Renal cortical epithelial cell (primary cell): ENCODE data around the gene CARD11. TPM values are rescaled to one million over a fixed set of nuclear protein-coding genes. Genes with fewer than 3 reads are reported as not detected.
A peak's percentile ranks its signal among the peaks of the same experiment; 100 is the strongest.

ENCODE experiments used
- DNase-seq: peaks from one replicate; pipeline ENCODE4 v3.0.0-alpha.2; 2011; ENCODE audit warnings: low read depth
- total RNA-seq: library from RNA; depleted of rRNA; stranded (reverse); fragments of >200 nt; gene quantifications from 2 replicates; pipeline ENCODE4 v1.2.3, GENCODE V29; 2014

CARD11 gene
- total RNA-seq, 1 donor from 2014 or later: 25.3 TPM

GRCh38 chr7:2982401-2982800 lies 61.3 kb downstream of the CARD11 start:
- no peak for DNase-seq

- DNase-seq: no peak
Measured at GRCh38 chr7:2981103-2981480, 62.6 kb downstream of the CARD11 start.

DNA sequence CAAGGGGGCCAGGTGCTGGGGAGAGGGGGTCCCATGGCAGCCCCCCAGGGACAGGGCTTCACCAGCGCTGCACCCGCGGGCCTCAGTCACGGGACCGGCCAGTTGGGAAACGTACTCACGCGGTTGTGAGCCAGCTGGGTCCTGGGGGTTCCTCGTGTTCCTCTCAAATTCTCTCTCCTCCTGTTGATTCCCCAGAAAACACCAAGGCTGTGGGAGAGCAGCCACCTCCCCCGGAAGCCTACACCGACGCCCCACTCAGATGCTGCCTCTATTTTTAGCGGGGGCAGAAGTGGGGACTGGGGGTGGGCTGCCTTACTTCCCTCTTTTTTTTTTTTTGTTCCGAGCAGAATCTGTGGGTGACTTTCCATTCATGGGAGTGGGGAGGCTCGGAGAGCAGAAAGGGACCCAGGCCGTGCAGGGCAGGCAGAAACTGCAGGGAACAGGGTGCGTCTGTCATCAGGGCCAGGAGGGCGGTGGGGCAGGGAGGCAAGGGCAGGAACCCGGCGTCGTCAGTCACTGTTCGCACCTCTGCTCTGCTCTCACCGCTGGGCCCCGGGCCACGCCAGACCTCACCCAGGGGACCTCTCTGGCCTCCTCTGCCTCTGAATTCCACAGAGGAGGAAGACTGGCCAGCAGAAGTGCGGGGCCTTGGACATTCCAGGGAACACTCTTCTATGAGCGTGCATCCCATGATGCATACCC lies 63.1 kb downstream of the CARD11 start:
- DNase-seq: no peak

DNA sequence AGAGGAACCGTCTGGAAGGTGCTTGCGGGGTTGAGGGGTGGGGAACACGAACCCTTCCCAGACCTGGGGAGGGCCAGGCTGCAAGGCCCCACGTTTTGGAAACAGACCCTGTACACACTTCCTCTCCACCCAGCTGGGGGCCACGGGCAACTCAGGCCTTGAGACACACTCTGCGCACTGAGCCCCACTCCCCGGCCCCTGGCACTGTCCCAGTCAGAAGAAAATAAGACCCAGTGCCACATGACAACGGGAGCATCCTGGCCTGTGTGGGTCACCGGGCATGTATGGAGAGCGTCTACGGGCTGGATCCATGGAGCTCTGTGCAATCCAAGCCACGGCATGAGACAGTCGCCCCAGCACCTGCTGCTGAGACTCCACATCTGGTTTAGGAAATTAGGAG lies 63.7 kb downstream of the CARD11 start:
- DNase-seq: no peak

GRCh38 chr7:2979201-2979631 lies 64.5 kb downstream of the CARD11 start:
- DNase-seq: no peak

DNA sequence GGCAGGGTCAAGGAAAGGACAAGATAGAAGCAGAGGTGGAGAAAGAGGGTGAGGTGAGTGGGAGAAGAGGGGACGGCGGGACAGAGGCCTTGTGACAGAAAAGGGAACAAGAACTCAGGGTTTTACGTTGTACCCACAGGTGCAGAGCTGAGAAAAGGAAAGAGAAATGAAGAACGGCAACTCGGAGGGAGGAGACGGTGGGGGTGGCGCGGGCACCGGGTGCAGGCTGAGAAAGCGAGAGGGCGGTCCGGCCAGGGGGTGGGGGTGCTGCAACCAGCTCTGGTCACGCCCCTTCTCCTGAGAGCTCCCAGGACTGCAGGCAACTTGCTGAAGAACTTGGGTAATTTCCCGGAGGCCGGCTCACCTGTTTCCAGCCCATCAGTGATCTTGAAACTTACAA lies 65.3 kb downstream of the CARD11 start:
- peak; percentile 56 for DNase-seq

DNA sequence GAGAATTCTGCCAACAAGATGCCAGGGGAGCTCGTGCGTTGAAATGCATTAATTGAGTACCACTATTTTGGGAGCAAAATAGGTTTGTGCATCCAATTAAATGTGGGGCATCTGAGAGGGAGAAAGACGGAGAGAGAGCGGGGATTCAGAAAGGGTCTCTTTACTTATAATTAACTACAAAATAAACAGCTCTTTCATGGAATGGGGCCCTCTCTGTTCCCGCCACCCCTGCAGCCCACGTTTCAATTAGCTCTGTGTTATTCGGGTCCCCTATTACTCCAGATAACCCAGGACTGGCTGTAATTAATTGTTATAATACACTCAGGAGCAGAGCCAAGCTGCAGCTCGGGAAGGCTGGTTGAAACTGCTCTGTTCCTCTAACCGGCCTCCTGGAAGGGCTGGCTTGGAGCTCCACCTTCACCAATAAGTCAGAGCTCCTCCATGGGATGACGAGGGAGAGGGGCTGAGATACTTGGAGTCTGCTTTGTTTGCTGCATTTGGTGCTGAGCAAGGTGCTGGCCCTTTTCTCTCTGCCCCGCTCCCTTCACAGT lies 67.8 kb downstream of the CARD11 start:
- DNase-seq: no peak

GRCh38 chr7:2974093-2974819 lies 69.4 kb downstream of the CARD11 start:
- no peak for DNase-seq

DNA sequence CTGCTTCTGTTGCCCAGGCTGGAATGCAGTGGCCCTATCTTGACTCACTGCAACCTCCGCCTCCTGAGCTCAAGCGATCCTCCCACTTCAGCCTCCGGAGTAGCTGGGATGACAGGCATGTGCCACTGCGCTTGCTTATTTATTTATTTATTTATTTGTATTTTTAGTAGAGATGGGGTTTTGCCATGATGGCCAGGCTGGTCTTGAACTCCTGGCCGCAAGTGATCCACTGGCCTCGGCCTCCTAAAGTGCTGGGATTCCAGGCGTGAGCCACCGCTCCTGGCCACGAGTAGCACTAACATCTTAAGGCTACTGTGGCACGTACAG lies 70.9 kb downstream of the CARD11 start:
- no peak for DNase-seq

- no peak for DNase-seq
Measured at GRCh38 chr7:2971914-2972834, 71.5 kb downstream of the CARD11 start.

- DNase-seq: no peak
Measured at GRCh38 chr7:2970861-2971260, 72.8 kb downstream of the CARD11 start.

DNA sequence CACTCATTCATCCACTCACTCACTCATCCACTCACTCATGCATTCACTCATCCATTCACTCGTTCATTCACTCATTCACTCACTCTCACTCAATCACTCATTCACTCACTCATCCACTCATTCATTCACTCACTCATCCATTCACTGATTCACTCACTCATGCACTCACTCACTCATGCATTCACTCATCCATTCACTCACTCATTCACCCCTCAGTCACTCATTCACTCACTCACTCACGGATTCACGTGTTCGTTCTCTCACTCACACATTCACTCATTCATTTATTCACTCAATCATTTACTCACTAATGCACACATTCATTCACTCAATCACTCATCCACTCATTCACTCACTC lies 73.4 kb downstream of the CARD11 start:
- no peak for DNase-seq

GRCh38 chr7:2969398-2970306 lies 74.0 kb downstream of the CARD11 start:
- no peak for DNase-seq

GRCh38 chr7:2968616-2969397 lies 74.9 kb downstream of the CARD11 start:
- DNase-seq: no peak

- no peak for DNase-seq
Measured at GRCh38 chr7:2968176-2968575, 75.5 kb downstream of the CARD11 start.

- DNase-seq: no peak
Measured at GRCh38 chr7:2967705-2968104, 76.0 kb downstream of the CARD11 start.

- no peak for DNase-seq
Measured at GRCh38 chr7:2967253-2967652, 76.4 kb downstream of the CARD11 start.

GRCh38 chr7:2966466-2967078 lies 77.1 kb downstream of the CARD11 start:
- DNase-seq: no peak

DNA sequence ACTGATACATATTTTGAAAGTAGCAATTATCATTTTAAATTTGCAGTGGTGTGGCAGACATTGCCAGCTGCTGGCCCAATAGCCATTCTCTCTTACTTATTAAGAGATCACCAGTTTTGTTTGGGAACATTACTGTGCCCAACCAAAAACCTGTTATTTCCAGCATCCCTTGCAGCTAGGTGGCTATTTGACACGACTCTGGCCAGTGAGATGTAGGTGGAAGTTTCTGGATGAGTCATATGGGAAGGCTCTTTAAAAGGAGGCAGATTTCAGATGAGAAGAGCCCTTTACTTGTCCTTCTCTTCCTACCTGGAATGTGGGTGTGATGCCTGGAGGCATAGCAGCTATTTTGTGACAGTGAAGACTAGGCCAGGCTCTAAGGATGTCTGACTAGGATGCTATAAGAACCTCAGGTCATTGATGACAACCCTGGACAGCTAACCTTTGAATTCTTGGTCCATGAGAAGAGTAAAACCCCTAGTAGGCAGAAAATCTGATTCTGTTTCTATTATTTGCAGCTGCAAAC lies 77.9 kb downstream of the CARD11 start:
- no peak for DNase-seq

GRCh38 chr7:2965301-2965700 lies 78.4 kb downstream of the CARD11 start:
- DNase-seq: no peak
